ENCODE measurements around the gene SRR. TPM values are rescaled to one million over a fixed set of nuclear protein-coding genes. Genes with fewer than 3 reads are reported as not detected.

The SRR gene
- total RNA-seq, 1 donor from 2014 or later, result 17.6 TPM

DNA sequence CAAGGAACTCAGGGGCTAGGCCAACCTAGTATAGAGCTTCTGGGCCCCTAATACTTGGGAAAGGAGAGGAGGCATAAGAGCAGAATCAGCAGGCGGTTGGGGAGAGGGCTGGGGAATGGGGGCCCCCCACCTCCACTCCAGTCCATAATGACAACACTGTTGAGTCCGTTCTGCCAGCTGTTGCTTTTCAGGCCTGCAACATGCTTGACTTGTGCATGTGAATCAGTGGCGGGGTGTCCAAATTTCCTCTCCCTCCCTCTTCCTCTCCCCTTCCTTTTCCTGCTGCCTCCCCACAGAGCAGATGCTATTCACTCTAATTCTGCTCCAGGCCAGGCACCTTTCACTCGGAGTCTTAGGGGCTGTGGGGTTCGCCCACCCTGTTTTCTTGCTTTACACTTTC lies 65.3 kb downstream of the SRR start:
- H3K27me3 Mint-ChIP-seq (ENCODE audit: low read depth), result no peaks in the 10 kb centered on the region
- no peak overlapping the region for H3K27ac Mint-ChIP-seq
- H3K9me3 Mint-ChIP-seq, result no peaks in the 10 kb centered on the region
- H3K4me3 Mint-ChIP-seq, result no peak overlapping the region
- peaks cover 2% of the 10 kb centered on the region for H3K36me3 Mint-ChIP-seq
- no peaks in the 10 kb centered on the region for H3K4me1 Mint-ChIP-seq
- no peak for DNase-seq (ENCODE audit: low spot score in 2 of 2, unreplicated experiment in 2 of 2)
- TF ChIP-seq, protein P1, sequence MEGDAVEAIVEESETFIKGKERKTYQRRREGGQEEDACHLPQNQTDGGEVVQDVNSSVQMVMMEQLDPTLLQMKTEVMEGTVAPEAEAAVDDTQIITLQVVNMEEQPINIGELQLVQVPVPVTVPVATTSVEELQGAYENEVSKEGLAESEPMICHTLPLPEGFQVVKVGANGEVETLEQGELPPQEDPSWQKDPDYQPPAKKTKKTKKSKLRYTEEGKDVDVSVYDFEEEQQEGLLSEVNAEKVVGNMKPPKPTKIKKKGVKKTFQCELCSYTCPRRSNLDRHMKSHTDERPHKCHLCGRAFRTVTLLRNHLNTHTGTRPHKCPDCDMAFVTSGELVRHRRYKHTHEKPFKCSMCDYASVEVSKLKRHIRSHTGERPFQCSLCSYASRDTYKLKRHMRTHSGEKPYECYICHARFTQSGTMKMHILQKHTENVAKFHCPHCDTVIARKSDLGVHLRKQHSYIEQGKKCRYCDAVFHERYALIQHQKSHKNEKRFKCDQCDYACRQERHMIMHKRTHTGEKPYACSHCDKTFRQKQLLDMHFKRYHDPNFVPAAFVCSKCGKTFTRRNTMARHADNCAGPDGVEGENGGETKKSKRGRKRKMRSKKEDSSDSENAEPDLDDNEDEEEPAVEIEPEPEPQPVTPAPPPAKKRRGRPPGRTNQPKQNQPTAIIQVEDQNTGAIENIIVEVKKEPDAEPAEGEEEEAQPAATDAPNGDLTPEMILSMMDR (IDR thresholded peaks at IDR 0.05; ENCODE audit: unreplicated experiment), result no peak

GRCh38 chr17:2369551-2370210 lies 65.9 kb downstream of the SRR start:
- peaks cover 2% of the 10 kb centered on the region for H3K4me1 Mint-ChIP-seq
- no peak for DNase-seq (ENCODE audit: low spot score in 2 of 2, unreplicated experiment in 2 of 2)
- H3K4me3 Mint-ChIP-seq, result no peak overlapping the region
- TF ChIP-seq, protein P1 (IDR thresholded peaks at IDR 0.05; ENCODE audit: unreplicated experiment), result no peak
- peak overlapping the region; percentile 59 for H3K27ac Mint-ChIP-seq
- H3K9me3 Mint-ChIP-seq, result no peaks in the 10 kb centered on the region
- H3K36me3 Mint-ChIP-seq, result peaks cover 2% of the 10 kb centered on the region
- H3K27me3 Mint-ChIP-seq (ENCODE audit: low read depth), result no peaks in the 10 kb centered on the region

DNA sequence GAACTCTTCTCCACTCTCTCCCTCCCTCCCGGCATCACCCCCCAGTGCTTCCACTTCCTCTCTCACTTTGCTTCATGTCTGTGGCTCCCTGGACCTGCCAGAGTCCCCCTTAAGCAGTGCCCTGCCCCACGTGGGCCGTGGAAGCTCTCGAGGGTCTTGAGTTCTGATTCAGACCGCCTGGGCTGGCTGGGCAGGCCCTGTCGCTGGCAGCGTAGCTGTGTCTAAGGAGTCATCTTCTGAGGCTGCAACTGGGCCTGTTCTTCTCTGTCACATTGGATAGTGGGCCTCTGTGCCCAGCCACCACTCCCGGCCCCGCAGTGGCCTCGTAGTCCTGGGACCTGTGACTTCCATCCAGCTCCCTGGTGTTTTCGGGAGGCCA lies 66.5 kb downstream of the SRR start:
- peaks cover 2% of the 10 kb centered on the region for H3K36me3 Mint-ChIP-seq
- H3K4me3 Mint-ChIP-seq, result no peak overlapping the region
- H3K9me3 Mint-ChIP-seq, result no peaks in the 10 kb centered on the region
- no peak for DNase-seq (ENCODE audit: low spot score in 2 of 2, unreplicated experiment in 2 of 2)
- no peaks in the 10 kb centered on the region for H3K27me3 Mint-ChIP-seq (ENCODE audit: low read depth)
- no peak overlapping the region for H3K27ac Mint-ChIP-seq
- TF ChIP-seq, protein P1 (IDR thresholded peaks at IDR 0.05; ENCODE audit: unreplicated experiment), result no peak
- H3K4me1 Mint-ChIP-seq, result peaks cover 7% of the 10 kb centered on the region

GRCh38 chr17:2371183-2372130 lies 67.7 kb downstream of the SRR start:
- H3K27me3 Mint-ChIP-seq (ENCODE audit: low read depth), result no peaks in the 10 kb centered on the region
- H3K4me1 Mint-ChIP-seq, result peaks cover 8% of the 10 kb centered on the region
- no peak overlapping the region for H3K4me3 Mint-ChIP-seq
- peaks cover 2% of the 10 kb centered on the region for H3K36me3 Mint-ChIP-seq
- DNase-seq (ENCODE audit: low spot score in 2 of 2, unreplicated experiment in 2 of 2), result no peak
- no peaks in the 10 kb centered on the region for H3K9me3 Mint-ChIP-seq
- no peak overlapping the region for H3K27ac Mint-ChIP-seq
- TF ChIP-seq, protein P1 (IDR thresholded peaks at IDR 0.05; ENCODE audit: unreplicated experiment), result no peak

GRCh38 chr17:2372180-2372579 lies 68.4 kb downstream of the SRR start:
- peaks cover 8% of the 10 kb centered on the region for H3K4me1 Mint-ChIP-seq
- no peaks in the 10 kb centered on the region for H3K9me3 Mint-ChIP-seq
- H3K27ac Mint-ChIP-seq, result no peak overlapping the region
- TF ChIP-seq, protein P1 (IDR thresholded peaks at IDR 0.05; ENCODE audit: unreplicated experiment), result no peak
- H3K27me3 Mint-ChIP-seq (ENCODE audit: low read depth), result no peaks in the 10 kb centered on the region
- H3K4me3 Mint-ChIP-seq, result no peak overlapping the region
- H3K36me3 Mint-ChIP-seq, result no peaks in the 10 kb centered on the region
- no peak for DNase-seq (ENCODE audit: low spot score in 2 of 2, unreplicated experiment in 2 of 2)
